HG02678 (cell line): Measurements from ENCODE around the gene VIPR2.
"Not testable (repeated sequence)": the region's sequence is repeated elsewhere in the genome, so short reads cannot be mapped to it uniquely, and the experiment has no call there.

Experiments
- ATAC-seq: cut with Tn5 transposase; IDR thresholded peaks from one replicate; pipeline ENCODE4 v1.9.1; 2021; ENCODE audit warnings: mild to moderate bottlenecking, moderate library complexity; ENCODE audit not compliant: unreplicated experiment

Gene VIPR2

GRCh38 chr7:159013825-159014289 lies 130.8 kb downstream of the VIPR2 start:
- ATAC-seq, result no peak

GRCh38 chr7:159013181-159013690 lies 131.4 kb downstream of the VIPR2 start:
- ATAC-seq, result no peak

- no peak for ATAC-seq
Measured at GRCh38 chr7:159012353-159013069, 132.2 kb downstream of the VIPR2 start.

- no peak for ATAC-seq
Measured at GRCh38 chr7:159011722-159012022, 133.0 kb downstream of the VIPR2 start.

GRCh38 chr7:159010937-159011721 lies 133.5 kb downstream of the VIPR2 start:
- no peak for ATAC-seq

- ATAC-seq, result no peak
Measured at GRCh38 chr7:159010411-159010810, 134.3 kb downstream of the VIPR2 start.

- ATAC-seq, result no peak
Measured at GRCh38 chr7:159009951-159010350, 134.7 kb downstream of the VIPR2 start.

- no peak for ATAC-seq
Measured at GRCh38 chr7:159008417-159008816, 136.2 kb downstream of the VIPR2 start.

- no peak for ATAC-seq
Measured at GRCh38 chr7:159007996-159008389, 136.7 kb downstream of the VIPR2 start.

- no peak for ATAC-seq
Measured at GRCh38 chr7:159007364-159007995, 137.2 kb downstream of the VIPR2 start.

GRCh38 chr7:159006610-159007130 lies 138.0 kb downstream of the VIPR2 start:
- no peak for ATAC-seq

GRCh38 chr7:159006022-159006609 lies 138.6 kb downstream of the VIPR2 start:
- not testable (repeated sequence) for ATAC-seq

- no peak for ATAC-seq
Measured at GRCh38 chr7:159005618-159006017, 139.0 kb downstream of the VIPR2 start.

GRCh38 chr7:159004411-159004810 lies 140.3 kb downstream of the VIPR2 start:
- ATAC-seq, result no peak

- no peak for ATAC-seq
Measured at GRCh38 chr7:159001811-159002210, 142.9 kb downstream of the VIPR2 start.

- ATAC-seq, result no peak
Measured at GRCh38 chr7:159000859-159001435, 143.7 kb downstream of the VIPR2 start.

- ATAC-seq, result no peak
Measured at GRCh38 chr7:159000070-159000469, 144.6 kb downstream of the VIPR2 start.

GRCh38 chr7:158999496-158999895 lies 145.2 kb downstream of the VIPR2 start:
- no peak for ATAC-seq

GRCh38 chr7:158998261-158998660 lies 146.4 kb downstream of the VIPR2 start:
- ATAC-seq, result not testable (repeated sequence)

GRCh38 chr7:158997471-158997870 lies 147.2 kb downstream of the VIPR2 start:
- ATAC-seq, result no peak

- ATAC-seq, result no peak
Measured at GRCh38 chr7:158997110-158997453, 147.6 kb downstream of the VIPR2 start.
